Activated T-cell treated with anti-CD3 and anti-CD28 coated beads for 4 hours (primary cell): ENCODE results near the gene SYT8.
"Not testable (repeated sequence)": the region's sequence is repeated elsewhere in the genome, so short reads cannot be mapped to it uniquely, and the experiment has no call there.

ENCODE experiments used
- DNase-seq: peaks from one replicate; pipeline ENCODE4 v3.0.0-alpha.2; 2020

The SYT8 gene

GRCh38 chr11:1875851-1876301 is 41.1 kb downstream of the SYT8 start:
- not testable (repeated sequence) for DNase-seq

GRCh38 chr11:1876361-1877063 is 41.7 kb downstream of the SYT8 start:
- DNase-seq: no peak

- no peak for DNase-seq
These were observed 42.7 kb downstream of the SYT8 start for GRCh38 chr11:1877211-1878136.

- no peak for DNase-seq
These were observed 43.6 kb downstream of the SYT8 start for GRCh38 chr11:1878137-1879031.

- DNase-seq: no peak
These were observed 44.7 kb downstream of the SYT8 start for GRCh38 chr11:1879342-1879940.

GRCh38 chr11:1879941-1880720 is 45.3 kb downstream of the SYT8 start:
- no peak for DNase-seq

- no peak for DNase-seq
These were observed 46.1 kb downstream of the SYT8 start for GRCh38 chr11:1880746-1881441.

GRCh38 chr11:1881442-1882264 is 46.9 kb downstream of the SYT8 start:
- DNase-seq: no peak

- DNase-seq: peak; percentile 67
These were observed 47.8 kb downstream of the SYT8 start for GRCh38 chr11:1882265-1883238.

- DNase-seq: no peak
These were observed 48.8 kb downstream of the SYT8 start for GRCh38 chr11:1883346-1884302.

- no peak for DNase-seq
These were observed 49.5 kb downstream of the SYT8 start for GRCh38 chr11:1884303-1884700.

GRCh38 chr11:1886551-1886950 is 51.8 kb downstream of the SYT8 start:
- not testable (repeated sequence) for DNase-seq
